PC-9 (cell line): Measurements from ENCODE around the gene SLC9C1.

ENCODE experiments used
- EZH2 ChIP-seq: fragments of 200-600 bp; sonication (generic); IDR thresholded peaks from 2 replicates; pipeline ENCODE4 v1.8.0; 2017; ENCODE audit warnings: antibody characterized with exemption, low read depth
- TF ChIP-seq, protein P1 (sequence below): fragments of 200-600 bp; sonication (generic); conservative IDR thresholded peaks from 2 replicates; pipeline ENCODE4 v1.6.1; 2017; ENCODE audit warnings: mixed run types, antibody characterized with exemption, mild to moderate bottlenecking, moderate library complexity

- TF ChIP-seq, protein P1, sequence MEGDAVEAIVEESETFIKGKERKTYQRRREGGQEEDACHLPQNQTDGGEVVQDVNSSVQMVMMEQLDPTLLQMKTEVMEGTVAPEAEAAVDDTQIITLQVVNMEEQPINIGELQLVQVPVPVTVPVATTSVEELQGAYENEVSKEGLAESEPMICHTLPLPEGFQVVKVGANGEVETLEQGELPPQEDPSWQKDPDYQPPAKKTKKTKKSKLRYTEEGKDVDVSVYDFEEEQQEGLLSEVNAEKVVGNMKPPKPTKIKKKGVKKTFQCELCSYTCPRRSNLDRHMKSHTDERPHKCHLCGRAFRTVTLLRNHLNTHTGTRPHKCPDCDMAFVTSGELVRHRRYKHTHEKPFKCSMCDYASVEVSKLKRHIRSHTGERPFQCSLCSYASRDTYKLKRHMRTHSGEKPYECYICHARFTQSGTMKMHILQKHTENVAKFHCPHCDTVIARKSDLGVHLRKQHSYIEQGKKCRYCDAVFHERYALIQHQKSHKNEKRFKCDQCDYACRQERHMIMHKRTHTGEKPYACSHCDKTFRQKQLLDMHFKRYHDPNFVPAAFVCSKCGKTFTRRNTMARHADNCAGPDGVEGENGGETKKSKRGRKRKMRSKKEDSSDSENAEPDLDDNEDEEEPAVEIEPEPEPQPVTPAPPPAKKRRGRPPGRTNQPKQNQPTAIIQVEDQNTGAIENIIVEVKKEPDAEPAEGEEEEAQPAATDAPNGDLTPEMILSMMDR: no peak
- no peak for TF ChIP-seq EZH2
These were observed 163.9 kb downstream of the SLC9C1 start for GRCh38 chr3:112129925-112130637.
